Uterus (tissue), 2 donors: ENCODE data around the gene CACHD1.

ENCODE experiments used
- CTCF ChIP-seq, 4 experiments: fragments of 200-600 bp in 2 of 4; fragments of 450-650 bp in 2 of 4; sonication (generic) in 2 of 4; IDR thresholded peaks; one replicate each; pipeline ENCODE4 v1.5.1; 2016 to 2019; ENCODE audit warnings: antibody characterized with exemption in 4 of 4, mild to moderate bottlenecking in 2 of 4, moderate library complexity in 1 of 4
- POLR2A ChIP-seq, 2 donors: fragments of 450-650 bp; IDR thresholded peaks; one replicate each; pipeline ENCODE4 v1.6.1; 2016; ENCODE audit warnings: antibody characterized with exemption in 2 of 2, mild to moderate bottlenecking in 1 of 2, moderate library complexity in 1 of 2

DNA sequence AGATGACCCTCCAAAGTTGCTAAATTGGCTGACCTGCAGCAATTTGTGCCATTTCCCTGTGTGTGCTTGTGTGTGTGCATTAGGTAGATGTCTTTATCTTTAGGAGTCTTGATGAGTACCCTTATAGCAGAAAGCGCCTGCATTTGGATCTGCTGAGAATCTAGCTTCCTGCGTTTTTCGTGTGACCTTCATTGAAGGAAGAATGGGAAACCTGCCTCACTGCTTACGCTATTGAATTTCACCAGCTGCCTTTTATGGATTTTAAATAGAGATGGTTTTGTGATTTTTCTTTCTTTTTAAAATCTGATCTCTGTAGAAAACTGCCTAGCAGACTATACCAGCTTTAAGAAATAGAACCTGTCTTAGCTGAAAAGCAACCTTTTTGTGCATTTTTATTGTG is 124.5 kb downstream of the CACHD1 start:
- TF ChIP-seq CTCF (IDR thresholded peaks at IDR 0.05) (no peak), POLR2A (IDR thresholded peaks at IDR 0.05) (no peak)
